Smooth muscle cell (in vitro differentiated cells): ENCODE results near the gene SRSF3. TPM values are rescaled to one million over a fixed set of nuclear protein-coding genes. Genes with fewer than 3 reads are reported as not detected.
"Not testable (repeated sequence)": the region's sequence is repeated elsewhere in the genome, so short reads cannot be mapped to it uniquely, and the experiment has no call there.

Experiments used
- DNase-seq: peaks from one replicate; lab custom pipeline; 2025; ENCODE audit not compliant: unreplicated experiment; lab: John Stamatoyannopoulos, UW
- H2AFZ ChIP-seq: fragments of 200-600 bp; sonication (generic); 2 replicates; pipeline ENCODE4 v1.6.0; 2016; ENCODE audit warnings: antibody characterized with exemption, low read depth, mild to moderate bottlenecking
- H3F3A ChIP-seq: fragments of 200-600 bp; sonication (generic); 2 replicates; pipeline ENCODE4 v1.6.0; 2017; ENCODE audit warnings: antibody characterized with exemption, low read depth
- H3K27ac ChIP-seq: fragments of 200-600 bp; sonication (generic); 2 replicates; pipeline ENCODE4 v1.5.1; 2016; ENCODE audit warnings: low read depth, mild to moderate bottlenecking
- H3K27me3 ChIP-seq: fragments of 200-600 bp; sonication (generic); 2 replicates; pipeline ENCODE4 v1.6.1; 2016; ENCODE audit warnings: low read depth, mild to moderate bottlenecking
- H3K36me3 ChIP-seq: fragments of 200-600 bp; sonication (generic); 2 replicates; pipeline ENCODE4 v1.5.1; 2016; ENCODE audit warnings: low read depth
- H3K4me1 ChIP-seq: fragments of 200-600 bp; sonication (generic); 2 replicates; pipeline ENCODE4 v1.5.1; 2016; ENCODE audit warnings: low read depth
- H3K4me2 ChIP-seq: fragments of 200-600 bp; sonication (generic); 2 replicates; pipeline ENCODE4 v1.6.0; 2016; ENCODE audit warnings: mild to moderate bottlenecking
- H3K4me3 ChIP-seq: fragments of 200-600 bp; sonication (generic); 2 replicates; pipeline ENCODE4 v1.5.1; 2016; ENCODE audit warnings: mild to moderate bottlenecking
- H3K79me2 ChIP-seq: fragments of 200-600 bp; sonication (generic); 2 replicates; pipeline ENCODE4 v1.6.0; 2016; ENCODE audit warnings: low read depth, mild to moderate bottlenecking
- H3K9ac ChIP-seq: fragments of 200-600 bp; sonication (generic); 2 replicates; pipeline ENCODE4 v1.6.0; 2016; ENCODE audit warnings: low read depth
- H3K9me3 ChIP-seq: fragments of 200-600 bp; sonication (generic); replicated peaks from 2 replicates; pipeline ENCODE4 v1.5.1; 2016; ENCODE audit warnings: low read depth
- H4K20me1 ChIP-seq: fragments of 200-600 bp; sonication (generic); 2 replicates; pipeline ENCODE4 v1.6.0; 2016; ENCODE audit warnings: low read depth
- CTCF ChIP-seq: fragments of 200-600 bp; sonication (generic); IDR thresholded peaks from 2 replicates; pipeline ENCODE4 v1.5.1; 2017; ENCODE audit warnings: borderline replicate concordance, mild to moderate bottlenecking, antibody characterized with exemption; ENCODE audit not compliant: insufficient read depth, poor library complexity, severe bottlenecking
- WGBS: methylation state at CpG from one replicate; pipeline ENCODE4 v1.1.7; 2016; ENCODE audit warnings: low lambda C conversion rate; 5-methylcytosine and 5-hydroxymethylcytosine counted together
- polyA plus RNA-seq: library from polyadenylated mRNA; unstranded; fragments of >200 nt; fragmentation: Nextera tagmentation; extraction: Ambion mirVana; gene quantifications from 2 replicates; pipeline ENCODE4 v1.2.1, GENCODE V29; 2016
- total RNA-seq: library from RNA; depleted of rRNA; stranded (reverse); fragments of >200 nt; gene quantifications from 2 replicates; pipeline ENCODE4 v1.2.3, GENCODE V29; 2014

The SRSF3 gene
- total and polyA plus RNA-seq, 2 experiments from 2014 or later = 158 to 179 TPM

- Histone ChIP-seq H3K4me2 (peak overlapping the region; percentile 100), H3K79me2 (peaks cover 100% of the 10 kb centered on the region), H3K36me3 (peaks cover 56% of the 10 kb centered on the region), H3K9ac (peak overlapping the region; percentile 6), H3K4me3 (peak overlapping the region; percentile 100), H3K4me1 (peaks cover 52% of the 10 kb centered on the region), H3K9me3 (no peaks in the 10 kb centered on the region), H3F3A (peaks cover 75% of the 10 kb centered on the region), H4K20me1 (peaks cover 100% of the 10 kb centered on the region), H2AFZ (no peak overlapping the region), H3K27me3 (no peaks in the 10 kb centered on the region), H3K27ac (peak overlapping the region; percentile 67)
- WGBS = 62% methylated on average over 14 of the region's 14 CpGs
- no peak for DNase-seq
- TF ChIP-seq CTCF = no peak
Measured at GRCh38 chr6:36599791-36600209, 5.6 kb downstream of the SRSF3 start.

GRCh38 chr6:36600564-36601146 is 6.5 kb downstream of the SRSF3 start:
- H3K4me1 ChIP-seq = peaks cover 52% of the 10 kb centered on the region

GRCh38 chr6:36601818-36602217 is 7.7 kb downstream of the SRSF3 start:
- Histone ChIP-seq H3F3A (peaks cover 85% of the 10 kb centered on the region), H3K27ac (peak overlapping the region; percentile 67), H4K20me1 (peaks cover 100% of the 10 kb centered on the region), H3K79me2 (peaks cover 97% of the 10 kb centered on the region), H3K4me2 (peak overlapping the region; percentile 37), H3K4me1 (peaks cover 55% of the 10 kb centered on the region), H3K36me3 (peaks cover 60% of the 10 kb centered on the region)
- not testable (repeated sequence) for H3K4me3 ChIP-seq, H3K27me3 ChIP-seq, H3K9ac ChIP-seq, H3K9me3 ChIP-seq, H2AFZ ChIP-seq, DNase-seq
- WGBS = 92% methylated on average over 3 of the region's 3 CpGs

More at GRCh38 chr6:36600564-36601146, 6.5 kb downstream of the SRSF3 start:
- Histone ChIP-seq H3K36me3 (peaks cover 59% of the 10 kb centered on the region), H2AFZ (no peak overlapping the region), H3K9ac (no peak overlapping the region), H3K27me3 (no peaks in the 10 kb centered on the region), H3K79me2 (peaks cover 100% of the 10 kb centered on the region), H3K9me3 (no peaks in the 10 kb centered on the region), H3K4me2 (peak overlapping the region; percentile 100), H3K4me3 (peak overlapping the region; percentile 100), H3F3A (peaks cover 79% of the 10 kb centered on the region), H4K20me1 (peaks cover 100% of the 10 kb centered on the region), H3K27ac (peak overlapping the region; percentile 67)
- WGBS = 93% methylated on average over 4 of the region's 6 CpGs
- no peak for DNase-seq
- TF ChIP-seq CTCF = no peak

- H3K4me1 ChIP-seq = peaks cover 47% of the 10 kb centered on the region
Measured at GRCh38 chr6:36603222-36604089, 9.3 kb downstream of the SRSF3 start.

More at GRCh38 chr6:36603222-36604089, 9.3 kb downstream of the SRSF3 start:
- H3K79me2 ChIP-seq = peaks cover 89% of the 10 kb centered on the region
- H3K27me3 ChIP-seq = no peaks in the 10 kb centered on the region
- peaks cover 100% of the 10 kb centered on the region for H4K20me1 ChIP-seq
- DNase-seq = no peak
- H3K9ac ChIP-seq = no peak overlapping the region
- 95% methylated on average over 3 of the region's 3 CpGs for WGBS
- H3K27ac ChIP-seq = peak overlapping the region; percentile 67
- H3K4me3 ChIP-seq = no peak overlapping the region
- H3K4me2 ChIP-seq = peak overlapping the region; percentile 7
- TF ChIP-seq CTCF = no peak
- no peaks in the 10 kb centered on the region for H3K9me3 ChIP-seq
- H2AFZ ChIP-seq = no peak overlapping the region
- H3K36me3 ChIP-seq = peaks cover 59% of the 10 kb centered on the region
- H3F3A ChIP-seq = peaks cover 88% of the 10 kb centered on the region
